ENCODE data around the gene PROX1. TPM values are rescaled to one million over a fixed set of nuclear protein-coding genes. Genes with fewer than 3 reads are reported as not detected.

PROX1 gene
- polyA plus RNA-seq, 1 donor from 2014 or later: 0.89 TPM

GRCh38 chr1:214014730-214015129 is 27.0 kb downstream of the PROX1 start:
- H3K9me3 Mint-ChIP-seq: peaks cover 0 to 3% (median 0%) of the 10 kb centered on the region in 3 donors
- H3K4me3 Mint-ChIP-seq: no peak overlapping the region
- H3K27me3 Mint-ChIP-seq: peaks cover under 1% of the 10 kb centered on the region
- H3K27ac Mint-ChIP-seq: no peak overlapping the region
- H3K4me1 Mint-ChIP-seq: peaks cover 0 to 2% (median 0%) of the 10 kb centered on the region in 3 donors
- no peaks in the 10 kb centered on the region for H3K36me3 Mint-ChIP-seq

GRCh38 chr1:214017191-214017982 is 29.6 kb downstream of the PROX1 start:
- Mint-ChIP-seq H3K27me3 (peaks cover 1% of the 10 kb centered on the region), H3K4me3 (no peak overlapping the region), H3K27ac (no peak overlapping the region), H3K4me1 (peaks cover 0 to 2% (median 0%) of the 10 kb centered on the region in 3 donors), H3K9me3 (peaks cover 0 to 3% (median 0%) of the 10 kb centered on the region in 3 donors), H3K36me3 (no peaks in the 10 kb centered on the region)

GRCh38 chr1:214018386-214019268 is 30.9 kb downstream of the PROX1 start:
- H3K4me3 Mint-ChIP-seq: no peak overlapping the region
- peaks cover 1% of the 10 kb centered on the region for H3K27me3 Mint-ChIP-seq
- peaks cover 0 to 2% (median 0%) of the 10 kb centered on the region in 3 donors for H3K4me1 Mint-ChIP-seq
- no peak overlapping the region for H3K27ac Mint-ChIP-seq
- H3K9me3 Mint-ChIP-seq: peaks cover 0 to 3% (median 0%) of the 10 kb centered on the region in 3 donors
- no peaks in the 10 kb centered on the region for H3K36me3 Mint-ChIP-seq

GRCh38 chr1:214019499-214019898 is 31.7 kb downstream of the PROX1 start:
- peaks cover 0 to 3% (median 0%) of the 10 kb centered on the region in 3 donors for H3K9me3 Mint-ChIP-seq

GRCh38 chr1:214021321-214021720 is 33.5 kb downstream of the PROX1 start:
- Mint-ChIP-seq H3K27ac (no peak overlapping the region), H3K27me3 (peaks cover 1% of the 10 kb centered on the region), H3K36me3 (peaks cover 1% of the 10 kb centered on the region), H3K9me3 (peaks cover 0 to 3% (median 0%) of the 10 kb centered on the region in 3 donors), H3K4me3 (no peak overlapping the region), H3K4me1 (peaks cover 0 to 2% (median 0%) of the 10 kb centered on the region in 3 donors)

More at GRCh38 chr1:214019499-214019898, 31.7 kb downstream of the PROX1 start:
- Mint-ChIP-seq H3K27ac (no peak overlapping the region), H3K36me3 (peaks cover 1% of the 10 kb centered on the region), H3K27me3 (peaks cover 1% of the 10 kb centered on the region), H3K4me3 (no peak overlapping the region), H3K4me1 (peaks cover 0 to 2% (median 0%) of the 10 kb centered on the region in 3 donors)

- Mint-ChIP-seq H3K27me3 (peaks cover 1% of the 10 kb centered on the region), H3K36me3 (peaks cover 1% of the 10 kb centered on the region), H3K27ac (no peak overlapping the region), H3K4me1 (peaks cover 0 to 2% (median 0%) of the 10 kb centered on the region in 3 donors), H3K4me3 (no peak overlapping the region), H3K9me3 (peaks cover 0 to 3% (median 0%) of the 10 kb centered on the region in 3 donors)
Observed at GRCh38 chr1:214022229-214022791, 34.5 kb downstream of the PROX1 start.

GRCh38 chr1:214022810-214023425 is 35.1 kb downstream of the PROX1 start:
- H3K4me3 Mint-ChIP-seq: no peak overlapping the region
- H3K27me3 Mint-ChIP-seq: peaks cover 1% of the 10 kb centered on the region
- no peak overlapping the region for H3K27ac Mint-ChIP-seq
- H3K36me3 Mint-ChIP-seq: peaks cover 1% of the 10 kb centered on the region
- peaks cover 0 to 2% (median 0%) of the 10 kb centered on the region in 3 donors for H3K4me1 Mint-ChIP-seq
- H3K9me3 Mint-ChIP-seq: peaks cover 0 to 3% (median 0%) of the 10 kb centered on the region in 3 donors

GRCh38 chr1:214026985-214027384 is 39.2 kb downstream of the PROX1 start:
- Mint-ChIP-seq H3K27ac (no peak overlapping the region), H3K4me3 (no peak overlapping the region), H3K36me3 (peaks cover 1% of the 10 kb centered on the region), H3K9me3 (peaks cover 0 to 5% (median 2%) of the 10 kb centered on the region in 3 donors), H3K4me1 (no peaks in the 10 kb centered on the region), H3K27me3 (no peaks in the 10 kb centered on the region)

GRCh38 chr1:214027498-214027897 is 39.7 kb downstream of the PROX1 start:
- Mint-ChIP-seq H3K4me1 (no peaks in the 10 kb centered on the region), H3K4me3 (no peak overlapping the region), H3K36me3 (peaks cover 1% of the 10 kb centered on the region), H3K9me3 (peaks cover 0 to 5% (median 2%) of the 10 kb centered on the region in 3 donors), H3K27me3 (no peaks in the 10 kb centered on the region), H3K27ac (no peak overlapping the region)

GRCh38 chr1:214028095-214028494 is 40.3 kb downstream of the PROX1 start:
- Mint-ChIP-seq H3K27me3 (no peaks in the 10 kb centered on the region), H3K36me3 (peaks cover 1% of the 10 kb centered on the region), H3K4me1 (no peaks in the 10 kb centered on the region)

GRCh38 chr1:214028649-214029406 is 41.1 kb downstream of the PROX1 start:
- H3K4me1 Mint-ChIP-seq: no peaks in the 10 kb centered on the region
- H3K27ac Mint-ChIP-seq: no peak overlapping the region
- H3K9me3 Mint-ChIP-seq: peaks cover 0 to 5% (median 2%) of the 10 kb centered on the region in 3 donors
- H3K4me3 Mint-ChIP-seq: no peak overlapping the region
- peaks cover 1% of the 10 kb centered on the region for H3K36me3 Mint-ChIP-seq
- H3K27me3 Mint-ChIP-seq: no peaks in the 10 kb centered on the region

More at GRCh38 chr1:214028095-214028494, 40.3 kb downstream of the PROX1 start:
- H3K4me3 Mint-ChIP-seq: no peak overlapping the region
- H3K27ac Mint-ChIP-seq: no peak overlapping the region
- H3K9me3 Mint-ChIP-seq: peaks cover 0 to 5% (median 2%) of the 10 kb centered on the region in 3 donors

- H3K27me3 Mint-ChIP-seq: no peaks in the 10 kb centered on the region
- no peak overlapping the region for H3K27ac Mint-ChIP-seq
- H3K4me1 Mint-ChIP-seq: no peaks in the 10 kb centered on the region
- H3K9me3 Mint-ChIP-seq: peaks cover 0 to 2% (median 1%) of the 10 kb centered on the region in 3 donors
- H3K4me3 Mint-ChIP-seq: no peak overlapping the region
- no peaks in the 10 kb centered on the region for H3K36me3 Mint-ChIP-seq
Observed at GRCh38 chr1:214029796-214030195, 42.0 kb downstream of the PROX1 start.

GRCh38 chr1:214031267-214031650 is 43.5 kb downstream of the PROX1 start:
- no peak overlapping the region for H3K4me3 Mint-ChIP-seq
- peaks cover 0 to 2% (median 1%) of the 10 kb centered on the region in 3 donors for H3K9me3 Mint-ChIP-seq
- no peak overlapping the region for H3K27ac Mint-ChIP-seq
- H3K27me3 Mint-ChIP-seq: no peaks in the 10 kb centered on the region
- H3K4me1 Mint-ChIP-seq: no peaks in the 10 kb centered on the region
- H3K36me3 Mint-ChIP-seq: no peaks in the 10 kb centered on the region

- H3K4me1 Mint-ChIP-seq: no peaks in the 10 kb centered on the region
- no peaks in the 10 kb centered on the region for H3K27me3 Mint-ChIP-seq
- H3K27ac Mint-ChIP-seq: no peak overlapping the region
- no peak overlapping the region for H3K4me3 Mint-ChIP-seq
- H3K9me3 Mint-ChIP-seq: no peaks in the 10 kb centered on the region
- H3K36me3 Mint-ChIP-seq: no peaks in the 10 kb centered on the region
Observed at GRCh38 chr1:214037468-214037867, 49.7 kb downstream of the PROX1 start.

Measured in IgD-negative memory B cell (primary cell).